Measurements from ENCODE around the gene KIAA0513.

KIAA0513 gene

DNA sequence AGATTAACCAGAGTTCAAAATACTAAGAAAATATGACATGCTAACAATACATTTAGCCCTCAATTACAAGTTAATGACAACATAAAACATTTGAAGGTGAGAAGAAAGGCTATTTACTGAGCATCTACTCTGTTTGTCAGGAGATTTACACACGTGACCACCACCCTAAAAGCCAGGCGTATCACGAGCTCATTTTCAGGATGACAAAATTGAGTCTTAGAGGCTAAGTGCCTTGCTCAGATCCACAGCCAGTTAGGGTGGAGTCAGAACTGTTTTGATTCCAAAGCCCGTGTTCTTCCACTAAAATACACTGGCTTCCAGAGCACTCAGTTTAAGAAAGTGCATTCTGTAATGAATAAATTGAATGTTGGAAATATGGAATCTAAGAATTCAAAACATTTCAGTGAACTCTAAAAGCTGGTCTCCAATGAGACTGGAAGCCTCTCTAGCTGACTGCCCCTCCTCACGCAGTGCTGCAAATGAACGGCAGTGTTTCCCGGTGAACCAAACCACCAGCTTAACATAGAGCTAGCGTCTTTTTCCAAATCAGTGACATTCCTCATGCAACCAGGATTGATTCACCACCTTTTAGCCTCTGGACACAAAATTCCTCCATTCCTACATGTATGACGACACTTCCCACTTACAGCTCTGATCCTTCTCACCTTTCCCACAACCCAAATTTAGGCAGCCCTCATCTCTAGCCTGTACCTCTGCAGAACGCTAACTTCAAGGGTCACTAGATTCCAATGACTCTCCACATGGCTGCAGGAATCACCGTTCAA lies 22.1 kb upstream of the KIAA0513 start:
- no peak for DNase-seq

DNA sequence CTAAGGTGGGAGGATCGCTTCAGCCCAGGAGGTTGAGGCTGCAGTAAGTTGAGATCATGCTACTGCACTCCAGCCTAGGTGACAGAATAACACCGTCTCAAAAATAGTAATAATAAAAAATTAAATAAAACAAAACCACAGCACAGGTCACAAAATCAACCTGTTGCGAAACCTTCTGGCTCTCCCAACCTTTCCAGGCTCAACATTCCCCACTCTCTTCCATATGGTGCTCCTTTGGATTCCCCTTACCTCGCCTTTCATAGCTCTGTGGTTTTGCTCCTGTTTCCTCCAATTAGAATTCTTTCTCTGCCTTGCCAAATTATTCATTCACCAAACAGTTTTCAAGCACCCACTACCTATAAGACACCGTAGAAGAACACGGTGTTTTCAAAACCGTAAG lies 21.0 kb upstream of the KIAA0513 start:
- DNase-seq, result no peak

DNA sequence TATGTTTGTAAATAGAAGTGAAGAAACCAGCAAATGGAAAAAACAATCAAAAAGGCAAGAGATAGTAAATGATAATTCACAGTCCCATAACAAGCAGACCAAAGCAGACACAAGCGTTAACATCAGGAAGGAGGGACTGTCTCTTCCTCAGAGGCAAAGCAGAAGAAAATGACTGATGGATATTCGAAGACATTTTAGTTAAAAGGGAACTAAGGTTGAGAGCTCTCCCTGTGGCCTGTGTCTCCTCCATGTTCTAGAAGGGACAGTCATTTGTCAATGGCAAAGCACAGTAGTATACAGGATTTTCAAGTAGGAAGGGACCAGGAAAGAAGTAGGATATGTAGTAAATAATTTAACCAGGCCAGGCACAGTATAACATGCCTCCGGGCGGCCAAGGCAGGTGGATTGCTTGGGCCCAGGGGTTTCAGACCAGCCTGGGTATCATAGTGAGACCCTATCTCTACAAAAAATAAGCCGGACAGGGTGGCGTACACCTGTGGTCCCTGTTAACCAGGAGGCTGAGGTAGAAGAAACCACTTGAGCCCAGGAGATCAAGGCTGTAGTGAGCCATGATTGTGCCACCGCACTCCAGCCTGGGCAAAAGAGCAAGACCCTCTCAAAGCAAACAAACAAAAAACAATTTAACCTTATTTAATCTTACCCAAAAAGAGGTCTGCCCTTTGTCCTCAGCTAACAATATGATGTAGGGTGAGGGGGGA lies 19.9 kb upstream of the KIAA0513 start:
- DNase-seq, result no peak

DNA sequence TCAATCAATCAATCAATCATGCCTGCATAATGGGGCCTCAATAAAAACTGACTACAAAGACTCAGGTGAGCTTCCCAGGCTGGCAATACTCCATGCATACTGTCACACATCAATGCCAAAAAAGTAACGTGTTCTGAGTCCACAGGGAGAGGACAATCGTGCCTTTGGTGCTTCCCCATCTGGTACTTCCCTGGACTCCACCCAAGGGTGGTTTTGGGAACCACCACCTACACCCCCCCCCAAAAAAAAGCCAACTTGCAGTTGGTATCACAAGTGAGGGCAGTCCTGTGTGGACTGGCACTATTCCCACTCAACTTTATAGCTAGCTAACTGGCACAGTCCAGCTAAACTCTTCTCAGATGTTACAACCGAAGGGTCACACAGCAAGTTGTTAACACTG lies 19.3 kb upstream of the KIAA0513 start:
- DNase-seq, result no peak

DNA sequence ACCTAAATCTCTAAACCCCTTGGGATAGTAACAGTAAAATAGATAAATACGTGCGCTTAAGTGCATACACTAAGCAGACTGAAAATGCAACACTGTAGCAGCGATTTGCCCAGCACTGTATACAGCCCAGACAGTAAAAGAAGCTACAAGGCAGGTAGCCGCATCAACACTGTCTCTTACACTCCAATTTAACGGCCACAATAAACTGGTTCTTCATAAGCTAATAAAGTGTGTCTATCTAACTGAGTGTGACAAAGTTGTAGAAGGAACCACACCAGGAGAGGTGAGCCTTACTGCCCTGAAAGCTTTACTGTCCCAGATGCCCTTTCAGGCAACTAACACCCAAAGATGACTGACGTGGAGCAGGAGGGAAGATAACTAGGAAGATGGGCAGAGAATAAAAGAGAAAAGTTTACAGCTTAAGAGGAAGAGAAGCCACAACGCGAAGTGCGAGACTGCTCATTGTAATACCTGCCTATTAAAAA lies 17.1 kb upstream of the KIAA0513 start:
- DNase-seq, result no peak

DNA sequence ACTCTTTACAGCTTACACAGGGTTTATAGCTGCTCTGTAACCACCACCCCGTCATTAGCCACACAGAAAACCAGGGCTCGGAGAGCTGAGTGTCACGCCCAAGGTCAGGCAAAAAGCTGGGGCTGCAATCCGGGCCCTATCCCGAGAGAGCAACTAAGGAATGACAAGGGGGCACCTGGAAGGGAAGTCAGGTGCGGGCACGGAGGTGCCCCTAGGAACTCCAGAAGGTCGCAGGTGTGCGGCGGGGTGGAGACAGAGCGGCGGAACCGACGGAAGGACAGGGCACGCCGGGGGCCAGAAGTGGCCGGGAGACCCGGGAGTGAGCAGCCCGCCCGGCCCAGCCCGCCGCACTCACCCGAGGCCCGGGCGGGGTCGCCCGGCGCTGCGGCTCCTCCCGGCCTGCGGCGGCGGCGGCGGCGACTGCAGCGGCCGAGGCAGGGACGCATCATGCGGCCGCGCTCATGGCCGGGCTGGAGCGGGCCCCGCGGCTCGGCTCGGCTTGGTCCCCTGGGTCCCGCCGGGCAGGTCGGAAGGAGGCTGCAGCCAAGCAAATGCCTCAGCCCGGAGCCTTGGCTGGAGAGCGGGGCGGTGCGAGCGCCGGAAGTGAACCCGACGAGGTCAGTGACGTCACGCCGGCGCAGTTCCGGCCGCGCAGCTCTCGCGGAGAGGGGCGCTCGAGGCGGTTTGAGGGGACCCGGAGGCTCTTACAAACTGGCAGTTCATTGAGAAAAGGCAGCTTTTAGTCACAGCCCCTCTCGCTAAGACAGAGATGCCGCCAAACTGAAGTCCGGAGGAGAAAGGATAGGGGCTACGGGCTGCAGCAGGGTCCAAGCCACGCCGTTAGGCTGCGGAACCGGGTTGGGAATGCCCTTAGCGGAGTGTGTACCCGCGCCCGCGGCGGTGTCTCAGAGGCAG lies 16.4 kb upstream of the KIAA0513 start, which contains the start of gene ZDHHC7:
Gene ZDHHC7, minus strand, starts transcription at position 605 of the 915 bp plus-strand sequence. CDS start 20,917 bp downstream, outside the sequence.
- peak; percentile 75 for DNase-seq

DNA sequence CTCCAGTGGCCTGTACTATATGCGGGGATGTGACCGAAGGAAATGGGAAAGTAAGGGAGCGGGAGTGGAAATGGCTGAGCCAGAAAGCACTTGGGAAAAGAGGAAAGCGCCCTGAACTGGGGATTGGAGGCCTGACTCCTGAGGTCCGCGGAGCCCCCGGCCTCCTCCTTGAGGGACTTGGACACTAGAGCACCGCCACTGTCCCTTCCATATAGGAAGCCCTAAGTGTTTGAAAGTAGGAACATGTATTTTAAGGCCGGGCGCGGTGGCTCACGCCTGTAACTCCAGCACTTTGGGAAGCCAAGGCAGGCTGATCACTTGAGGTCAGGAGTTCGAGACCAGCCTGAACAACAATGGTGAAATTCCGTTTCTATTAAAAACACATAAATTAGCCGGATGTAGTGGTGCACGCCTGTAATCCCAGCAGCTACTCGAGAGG lies 15.7 kb upstream of the KIAA0513 start:
- no peak for DNase-seq

DNA sequence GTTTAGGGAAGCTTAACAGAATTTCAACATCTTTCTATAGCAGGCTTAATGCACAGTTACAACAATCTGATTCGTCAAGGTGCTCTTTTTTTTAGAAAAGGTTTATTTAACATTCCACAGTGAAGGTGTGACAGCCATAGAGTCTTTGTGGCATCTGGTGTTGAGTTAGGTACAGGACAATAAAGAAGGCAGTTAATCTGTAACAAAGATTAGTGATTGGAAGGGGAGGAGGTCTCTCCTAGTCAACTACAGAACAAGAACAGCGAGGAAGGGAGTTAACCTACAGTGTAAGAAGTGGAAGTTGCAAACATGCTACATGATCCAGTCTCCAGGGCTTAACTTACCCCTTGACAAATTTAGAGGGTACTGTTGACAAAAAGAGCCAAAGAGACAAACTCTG lies 13.3 kb upstream of the KIAA0513 start:
- DNase-seq, result no peak

DNA sequence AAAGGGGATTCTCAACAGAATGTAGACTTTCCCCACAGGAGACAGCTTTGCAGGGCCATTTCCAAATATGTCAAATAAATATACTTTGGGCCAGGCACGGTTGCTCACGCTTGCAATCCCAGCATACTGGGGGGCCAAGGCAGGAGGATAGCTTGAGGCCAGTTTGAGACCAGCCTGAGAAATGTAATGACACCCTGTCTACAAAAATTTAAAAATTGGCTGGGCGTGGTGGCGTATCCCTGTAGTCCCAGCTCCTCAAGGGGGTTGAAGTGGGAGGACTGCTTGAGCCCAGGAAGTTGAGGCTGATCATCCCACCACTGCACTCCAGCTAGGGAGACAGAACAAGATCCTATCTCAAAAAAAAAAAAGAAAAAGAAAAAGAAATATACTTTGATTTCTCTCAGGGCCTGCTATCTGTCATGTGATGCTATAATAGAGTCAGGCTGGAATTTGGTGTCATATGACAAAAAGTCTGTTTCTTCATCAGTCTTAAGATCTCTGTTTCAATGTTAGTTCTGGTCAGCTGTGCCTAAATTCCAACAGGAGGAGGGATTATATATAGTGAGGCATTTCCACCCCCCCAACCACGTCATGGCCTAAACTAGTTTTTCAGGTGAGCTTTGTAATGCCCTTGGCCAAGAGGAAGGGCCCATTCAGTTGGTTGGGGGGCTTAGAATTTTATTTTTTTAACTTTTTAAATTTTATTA lies 12.0 kb upstream of the KIAA0513 start:
- DNase-seq, result no peak

DNA sequence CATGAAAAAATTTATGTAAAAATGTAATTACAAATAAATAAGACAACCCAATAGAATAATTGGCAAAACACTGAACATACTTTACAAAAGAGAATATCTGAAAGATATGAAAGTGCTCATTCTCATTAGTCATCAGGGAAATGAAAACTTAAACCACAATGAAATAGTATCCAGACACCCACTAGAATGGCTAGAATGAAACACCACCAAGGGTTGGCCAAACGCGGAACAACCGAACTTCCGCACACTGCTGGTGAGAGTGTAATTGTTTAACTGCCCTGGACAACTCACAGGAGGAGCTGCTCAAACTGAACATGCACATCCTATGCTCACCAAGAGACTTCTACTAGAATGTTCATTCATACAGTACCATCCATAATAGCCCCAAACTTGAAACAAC lies 10.4 kb upstream of the KIAA0513 start:
- DNase-seq, result peak; percentile 89

DNA sequence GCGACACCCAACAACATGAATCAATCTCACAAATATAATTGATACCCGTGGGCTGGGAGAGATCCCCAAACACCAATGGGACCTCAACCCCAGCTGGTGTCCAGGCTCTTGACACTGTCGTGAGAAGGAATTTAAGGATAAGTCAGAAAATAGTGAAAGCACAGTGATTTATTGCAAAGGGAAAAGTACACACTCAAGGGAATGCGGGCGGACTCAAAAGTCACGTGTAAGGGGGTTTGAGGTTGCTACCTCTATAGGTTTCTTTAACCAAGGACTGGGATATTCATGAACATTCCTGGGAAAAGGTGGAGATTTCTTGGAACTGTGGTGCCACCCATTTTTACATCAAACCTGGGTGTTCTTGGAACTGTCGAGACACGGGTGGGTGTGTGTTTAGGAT lies 10.0 kb upstream of the KIAA0513 start:
- DNase-seq, result no peak

DNA sequence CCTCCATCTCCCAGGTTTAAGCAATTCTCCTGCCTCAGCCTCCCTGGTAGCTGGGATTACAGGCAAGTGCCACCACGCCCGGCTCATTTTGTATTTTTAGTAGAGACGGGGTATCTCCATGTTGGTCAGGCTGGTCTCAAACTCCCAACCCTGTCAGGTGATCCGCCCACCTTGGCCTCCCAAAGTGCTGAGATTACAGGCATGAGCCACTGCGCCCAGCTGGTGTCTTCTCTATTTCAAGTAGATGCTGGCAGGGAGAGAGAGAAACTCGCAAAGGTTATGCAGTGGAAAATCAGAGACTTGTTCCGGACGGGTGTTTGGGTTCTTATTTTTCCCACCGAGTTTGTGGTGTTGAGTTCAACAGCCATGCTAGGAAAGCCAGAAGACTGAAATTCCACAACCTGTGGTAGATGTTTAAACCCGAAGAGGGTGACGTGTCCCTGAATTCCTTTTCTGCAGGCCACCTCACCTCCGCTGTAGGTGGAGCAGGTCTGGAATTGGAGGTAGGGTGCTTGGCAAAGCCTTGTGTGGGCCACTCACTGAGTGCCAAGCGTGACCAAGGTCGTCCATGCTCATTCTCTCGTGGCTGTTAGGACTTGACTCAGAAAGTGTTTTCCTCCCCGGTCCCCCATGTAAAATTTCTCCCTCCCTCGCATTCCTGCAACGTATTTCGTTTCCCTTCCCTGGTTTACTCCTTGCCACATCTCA lies 8.9 kb upstream of the KIAA0513 start:
- DNase-seq, result no peak

DNA sequence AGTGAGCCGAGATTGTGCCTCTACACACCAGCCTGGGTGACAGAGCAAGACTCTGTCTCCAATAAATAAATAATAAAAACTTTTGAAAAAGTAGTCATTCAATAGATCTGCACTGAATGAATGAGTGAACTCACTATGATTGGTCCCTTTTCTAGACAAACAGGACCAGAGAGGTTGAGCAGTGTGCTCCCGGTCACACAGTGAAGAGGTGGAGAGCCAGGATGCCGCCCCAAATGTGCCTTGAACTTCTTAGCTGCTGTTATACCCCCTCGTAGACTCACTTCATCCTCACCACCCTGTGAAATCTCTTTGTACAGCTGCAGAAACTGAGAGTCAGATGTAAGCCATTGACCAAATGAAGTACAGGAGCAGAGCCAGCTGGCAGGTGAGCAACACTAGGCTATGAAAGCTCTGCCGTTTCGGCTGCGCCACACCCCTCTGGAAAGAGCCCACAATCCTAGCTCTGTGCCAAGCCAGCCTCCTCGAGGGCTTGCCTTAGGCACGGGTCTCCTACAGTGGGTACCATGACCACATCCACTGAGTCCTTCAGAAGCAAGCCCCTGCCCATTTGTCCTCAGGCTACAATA lies 7.8 kb upstream of the KIAA0513 start:
- DNase-seq, result no peak

DNA sequence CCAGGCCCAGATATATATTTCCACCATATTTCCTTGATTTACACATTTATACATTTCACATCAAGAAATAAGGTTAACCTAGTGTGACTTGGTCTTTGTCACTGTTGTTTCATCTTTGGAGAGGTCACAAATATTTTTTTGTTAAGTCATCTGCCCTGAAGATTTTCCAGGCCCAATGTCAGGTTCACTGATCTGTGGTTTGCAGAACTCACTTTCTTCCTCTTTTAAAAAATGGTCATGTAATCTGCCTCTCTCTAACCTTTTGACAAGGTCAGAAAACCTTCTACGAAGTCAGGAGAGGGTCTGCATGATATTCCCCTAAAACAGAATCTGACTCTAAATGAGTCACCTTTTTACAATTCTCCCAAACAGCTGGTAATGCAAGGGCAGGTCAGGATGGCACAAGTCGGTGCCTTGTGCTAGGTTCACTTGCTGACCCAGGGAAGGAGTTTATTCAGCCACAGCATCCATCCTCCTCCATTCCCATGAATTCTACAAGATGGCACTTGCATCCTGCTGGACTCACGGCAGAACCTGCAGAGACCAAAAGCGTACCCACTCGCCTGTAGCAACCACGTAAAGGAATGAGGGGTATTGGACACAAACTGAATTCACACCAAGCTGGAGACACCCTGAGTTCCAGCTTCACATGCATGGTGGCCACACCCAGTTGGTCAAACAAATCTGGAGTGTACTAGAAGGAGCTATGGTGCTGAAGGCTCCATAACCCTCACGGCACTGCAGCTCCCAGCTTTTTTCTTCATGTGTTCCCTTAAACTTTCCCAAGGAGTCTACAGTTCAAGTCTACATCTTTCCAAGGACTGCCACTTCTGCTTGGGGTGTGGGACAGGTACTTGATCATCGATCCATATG lies 1.6 kb upstream of the KIAA0513 start:
- peak; percentile 84 for DNase-seq

DNA sequence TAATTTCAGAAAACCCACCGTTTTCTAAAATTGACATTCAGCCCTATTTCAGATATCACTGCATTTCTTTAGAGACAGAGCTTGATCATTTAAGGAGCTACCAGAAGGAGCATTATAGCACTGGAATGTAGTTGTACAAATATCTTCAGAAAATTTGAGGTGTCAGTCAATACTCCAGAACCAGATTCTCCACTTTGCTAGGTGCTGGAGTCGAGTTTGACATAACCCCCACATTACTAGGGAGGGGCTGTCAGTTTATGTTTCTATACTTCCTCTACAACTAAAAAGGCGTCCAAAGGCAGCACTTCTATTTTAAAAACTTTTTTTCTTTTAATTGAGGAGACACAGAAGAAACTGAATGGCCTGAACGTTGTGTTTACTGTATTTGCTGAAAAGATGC lies 892 bp upstream of the KIAA0513 start:
- DNase-seq, result no peak

DNA sequence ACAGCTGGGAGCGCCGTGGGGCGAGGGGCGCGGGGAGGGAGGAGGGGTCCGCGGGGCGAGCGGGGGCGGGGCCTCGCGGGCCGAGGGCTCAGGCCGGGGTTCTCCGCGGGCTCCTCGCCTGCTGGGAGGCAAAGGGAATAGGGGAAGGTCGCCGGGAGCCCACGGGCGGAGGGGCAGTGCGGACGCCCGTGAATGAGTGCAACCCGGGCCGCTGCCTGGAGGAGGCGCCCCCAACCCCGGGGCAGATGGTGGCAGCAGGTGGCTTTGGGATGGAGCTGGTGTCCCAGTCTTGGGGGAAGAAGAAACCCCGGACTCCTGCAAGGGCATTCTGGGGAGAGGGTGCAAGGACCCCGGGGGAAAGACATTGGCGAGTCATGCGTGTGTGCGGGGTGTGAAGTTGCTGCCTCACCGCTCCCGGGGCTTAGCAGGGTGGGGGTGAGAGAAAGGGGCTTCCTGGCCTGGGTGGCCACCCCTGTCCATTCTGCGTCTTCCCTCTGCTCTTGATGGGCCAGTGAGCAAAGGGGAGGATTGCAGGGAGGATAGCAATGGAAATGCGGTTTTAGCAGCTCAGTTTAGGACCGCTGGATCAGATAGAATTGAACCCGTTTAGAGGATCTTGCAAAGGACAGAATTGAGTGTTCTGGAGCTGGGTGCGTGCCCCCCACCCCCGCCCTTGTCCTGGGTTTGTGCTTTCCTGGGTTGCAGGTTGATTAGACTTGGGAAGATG lies 526 bp downstream of the KIAA0513 start:
- DNase-seq, result no peak

DNA sequence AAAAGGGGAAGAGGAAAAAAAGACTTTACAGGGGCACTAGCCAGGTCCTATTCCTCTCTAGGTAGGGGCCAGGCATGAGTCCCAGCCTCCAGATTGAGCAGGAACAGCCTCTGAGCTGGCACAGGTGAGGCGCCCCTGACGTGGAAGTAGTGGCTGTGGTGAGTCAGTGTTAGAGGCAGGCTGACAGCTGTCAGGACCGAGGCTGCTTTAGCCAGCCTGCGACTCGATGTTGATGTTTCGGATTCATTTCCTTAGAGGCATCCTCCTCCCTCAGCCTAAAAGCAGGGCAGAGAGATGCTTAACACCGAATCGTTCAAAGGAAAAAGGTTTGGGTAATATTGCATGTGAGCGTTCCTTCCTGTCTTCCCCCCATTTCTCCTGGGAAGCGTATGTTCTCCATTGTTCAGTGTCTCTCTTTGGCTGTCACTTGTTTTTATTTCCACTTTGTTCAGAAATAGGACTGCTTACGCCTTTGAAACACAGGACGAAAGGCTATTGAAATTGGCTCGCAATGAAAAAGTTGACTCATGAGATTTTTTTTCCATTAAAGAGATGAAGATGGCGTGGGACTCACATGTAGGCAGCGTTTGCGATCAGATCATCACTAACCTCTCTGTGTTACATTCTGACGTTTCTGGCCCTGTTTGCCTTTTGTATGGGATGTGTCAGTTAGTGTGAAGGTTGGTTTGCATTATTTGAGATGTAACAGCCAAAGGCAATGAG lies 1.3 kb downstream of the KIAA0513 start:
- DNase-seq, result no peak

DNA sequence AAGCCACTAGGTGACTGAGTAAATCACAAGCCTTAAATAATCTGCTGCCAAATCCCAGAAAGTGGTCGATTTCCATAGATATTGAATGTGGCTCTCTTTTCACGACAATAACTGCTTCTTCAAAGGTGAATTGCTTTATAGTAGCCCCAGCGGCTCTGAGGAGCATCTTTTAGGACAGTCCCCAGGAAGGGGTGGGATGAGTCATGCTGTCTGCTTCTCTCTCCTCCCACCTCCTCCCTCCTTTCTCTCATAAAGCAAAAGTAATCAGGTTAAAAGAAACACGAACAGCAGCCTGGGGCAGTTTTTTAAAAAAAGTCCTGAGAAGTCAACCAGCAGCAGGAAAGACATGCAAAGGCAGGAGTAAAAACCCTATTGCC lies 1.8 kb downstream of the KIAA0513 start:
- DNase-seq, result peak; percentile 19

DNA sequence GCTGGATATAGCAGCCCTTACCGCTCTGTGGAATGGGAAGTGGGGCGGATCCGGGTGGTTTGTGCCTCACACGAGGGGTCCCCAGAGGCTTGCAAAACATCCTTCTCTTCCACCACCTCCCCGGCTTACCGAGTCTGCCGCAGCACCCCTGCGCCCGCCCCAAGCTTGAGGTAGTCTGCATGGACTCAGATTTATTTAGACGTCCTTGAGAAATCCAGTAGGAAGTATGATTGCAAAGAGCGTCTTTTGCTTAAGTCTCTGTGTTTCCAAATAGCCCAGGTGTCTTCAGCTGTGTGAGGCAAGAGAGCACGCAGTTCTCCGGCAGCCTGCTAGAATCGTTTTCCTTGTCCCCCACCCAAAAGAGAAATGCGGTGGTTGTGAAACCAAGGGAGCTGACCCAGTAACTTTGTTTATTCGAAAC lies 2.4 kb downstream of the KIAA0513 start:
- DNase-seq, result peak; percentile 49
